ENCODE measurements around the gene TMCO6.
"Not testable (repeated sequence)": the region's sequence is repeated elsewhere in the genome, so short reads cannot be mapped to it uniquely, and the experiment has no call there.

TMCO6 gene

DNA sequence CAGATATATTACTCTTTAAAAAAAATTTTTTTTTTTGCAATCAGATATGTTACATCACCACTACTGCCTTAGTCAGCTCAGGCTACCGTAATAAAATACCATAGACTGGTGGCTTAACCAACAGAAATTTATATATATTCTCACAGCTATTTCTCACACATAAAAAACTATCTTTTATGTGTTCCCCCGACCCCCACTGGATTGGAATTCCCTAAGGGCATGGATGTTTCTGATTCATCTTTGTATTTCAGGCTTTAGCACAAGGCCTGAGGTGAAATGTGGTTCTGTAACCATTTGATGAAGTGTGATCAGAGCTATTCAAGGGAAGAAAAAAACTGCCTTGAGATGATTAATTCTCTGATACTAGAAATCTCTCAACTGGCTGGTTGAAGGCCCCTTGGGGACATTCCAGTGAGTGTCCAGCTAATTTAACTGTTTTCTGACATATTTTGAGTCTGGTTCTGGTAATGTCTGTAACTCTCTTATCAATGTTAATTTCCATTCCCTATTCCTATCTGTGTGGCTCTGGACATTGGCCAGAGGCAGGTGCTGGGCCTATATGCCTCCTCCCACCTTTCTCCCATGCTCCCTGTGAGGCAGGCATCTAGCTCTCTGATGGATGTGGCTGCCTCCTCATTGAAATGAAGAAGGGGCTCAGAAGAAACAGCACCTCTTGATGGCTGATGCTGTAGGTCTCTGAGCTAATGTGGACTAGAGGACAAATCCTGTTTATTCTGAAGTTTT lies 8.8 kb upstream of the TMCO6 start:
- DNase-seq (ENCODE audit: low read depth), result no peak

DNA sequence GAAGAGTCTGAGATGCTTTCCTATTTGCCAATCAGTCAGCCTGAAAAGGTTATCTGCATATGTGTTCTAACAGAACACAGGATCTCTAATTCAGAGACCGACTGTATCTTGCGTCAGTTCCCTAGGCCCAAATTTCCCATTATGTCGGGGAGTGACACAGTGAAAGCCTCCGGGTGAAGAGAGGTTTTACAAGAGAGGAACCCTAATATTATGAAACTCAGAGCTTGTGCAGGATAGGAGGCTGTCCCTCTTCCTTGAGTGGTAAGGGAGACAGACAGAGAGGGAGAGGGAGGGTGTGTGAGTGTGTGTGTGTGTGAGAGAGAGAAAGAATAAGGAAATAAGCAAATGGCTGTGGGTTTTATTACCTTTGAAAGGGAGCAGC lies 8.2 kb upstream of the TMCO6 start:
- no peak for DNase-seq (ENCODE audit: low read depth)

DNA sequence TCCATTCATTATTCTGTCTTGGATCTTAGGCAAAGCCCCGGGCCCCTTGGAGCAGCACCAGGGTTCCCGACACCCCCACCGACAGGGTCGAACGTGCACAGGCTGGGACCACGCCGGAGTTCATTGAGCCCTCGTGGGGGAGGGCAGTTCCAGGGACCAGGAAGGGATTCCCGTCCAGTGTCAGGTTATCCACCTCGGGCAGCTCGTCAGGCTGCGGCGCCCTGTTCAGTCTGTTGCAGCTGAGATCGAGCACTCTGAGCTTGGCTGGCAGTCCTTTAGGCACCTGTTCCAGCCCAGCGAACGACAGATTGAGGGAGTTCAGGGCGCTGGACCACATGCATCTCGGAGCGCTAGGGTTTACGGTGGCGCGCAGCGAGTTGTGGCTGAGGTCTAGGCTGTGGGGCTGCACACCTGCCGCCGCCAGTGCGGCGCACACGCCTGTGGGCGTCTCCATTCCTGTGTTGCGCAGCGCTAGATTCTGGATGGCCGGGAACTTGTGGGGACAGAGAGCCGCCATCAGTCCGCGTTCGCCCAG lies 7.4 kb upstream of the TMCO6 start:
- no peak for DNase-seq (ENCODE audit: low read depth)

DNA sequence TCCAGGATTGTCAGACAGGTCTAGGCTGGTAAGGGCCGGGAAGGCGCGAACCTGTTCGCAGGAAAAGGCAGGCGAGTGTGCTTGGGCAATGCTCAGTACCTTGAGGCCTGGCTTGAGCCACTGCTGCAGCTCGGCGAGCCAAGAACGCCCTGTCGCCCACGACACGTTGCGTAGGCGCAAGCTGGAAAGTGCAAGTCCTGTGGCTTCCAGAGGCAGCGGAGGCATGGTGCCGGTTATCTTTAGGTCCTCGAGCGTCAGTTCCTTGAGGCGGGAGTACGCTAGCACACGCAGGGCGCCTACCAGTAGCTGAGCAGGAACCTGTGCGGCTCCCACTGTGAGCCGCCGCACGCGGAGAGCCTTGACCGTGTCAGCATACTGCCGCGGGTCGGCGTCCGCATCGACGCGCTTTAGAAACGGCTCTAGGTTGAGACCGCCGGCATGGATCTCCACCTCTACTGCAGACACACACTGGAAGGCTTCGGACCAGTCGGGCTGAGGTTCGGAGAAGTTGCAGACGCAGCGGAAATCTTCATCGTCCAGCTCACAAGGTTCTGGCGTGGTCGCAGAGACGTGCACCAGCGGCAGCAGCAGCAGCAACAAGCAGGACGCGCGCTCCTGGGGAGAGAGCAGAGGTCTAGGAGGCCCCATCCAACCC lies 6.8 kb upstream of the TMCO6 start:
- DNase-seq (ENCODE audit: low read depth), result peak; percentile 26

DNA sequence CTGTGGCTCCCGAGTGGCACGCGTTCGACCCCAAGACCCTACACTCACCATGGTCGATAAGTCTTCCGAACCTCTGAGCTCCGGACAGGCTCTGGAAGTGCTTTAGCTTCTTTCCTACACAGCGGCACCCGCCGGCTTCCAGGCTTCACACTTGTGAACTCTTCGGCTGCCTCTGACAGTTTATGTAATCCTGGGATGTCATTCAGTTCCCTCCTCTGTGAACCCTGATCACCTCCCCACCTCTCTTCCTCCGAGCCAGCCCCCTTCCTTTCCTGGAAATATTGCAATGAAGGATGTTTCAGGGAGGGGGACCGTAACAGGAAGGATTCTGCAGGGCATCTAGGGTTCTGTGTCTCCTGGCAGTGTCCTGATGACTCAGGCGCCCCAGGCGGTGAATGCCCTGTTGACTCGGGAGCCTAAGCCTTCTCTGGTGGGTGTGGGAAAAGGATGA lies 6.2 kb upstream of the TMCO6 start, which contains the start of gene CD14:
CD14 (minus strand) TSS at position 155 of the 451 bp plus-strand sequence; CDS start at position 51, 104 bp downstream.
- DNase-seq (ENCODE audit: low read depth), result no peak

DNA sequence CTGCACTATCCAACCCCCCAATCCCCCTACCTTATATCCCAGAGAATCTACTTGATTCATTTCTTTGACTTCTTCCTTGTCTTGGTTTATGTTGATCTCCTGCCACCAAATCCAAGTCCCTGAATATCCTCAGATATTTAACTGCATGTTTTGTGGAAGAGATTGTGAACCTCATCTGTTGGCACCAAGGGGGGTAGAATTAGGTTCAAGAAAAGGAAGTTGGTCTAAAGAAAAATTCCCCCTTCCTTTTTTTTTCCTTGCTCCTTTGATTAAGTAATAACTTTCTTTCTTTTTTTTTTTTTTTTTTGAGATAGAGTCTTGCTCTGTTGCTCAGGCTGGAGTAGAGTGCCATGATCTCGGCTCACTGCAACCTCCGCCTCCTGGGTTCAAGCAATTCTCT lies 5.8 kb upstream of the TMCO6 start:
- no peak for DNase-seq (ENCODE audit: low read depth)

DNA sequence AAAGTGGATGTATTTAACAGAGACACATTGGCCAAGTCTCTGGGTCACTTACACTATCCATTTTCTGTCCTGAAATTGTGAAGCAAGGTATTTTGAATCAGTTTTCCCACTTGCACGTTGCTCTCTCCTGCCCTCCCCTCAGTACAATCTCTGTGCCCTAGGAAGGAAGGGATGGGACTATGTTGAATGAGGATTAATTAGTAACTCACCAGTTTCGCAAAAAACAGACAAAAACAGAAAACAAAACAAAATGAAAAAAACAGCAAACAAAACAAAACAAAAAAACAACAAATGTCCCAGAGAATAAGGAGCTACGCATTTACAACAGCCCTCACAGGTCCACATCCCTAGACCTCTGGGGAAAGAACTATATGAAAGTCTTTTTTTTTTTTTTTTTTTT lies 5.1 kb upstream of the TMCO6 start:
- DNase-seq (ENCODE audit: low read depth), result no peak

DNA sequence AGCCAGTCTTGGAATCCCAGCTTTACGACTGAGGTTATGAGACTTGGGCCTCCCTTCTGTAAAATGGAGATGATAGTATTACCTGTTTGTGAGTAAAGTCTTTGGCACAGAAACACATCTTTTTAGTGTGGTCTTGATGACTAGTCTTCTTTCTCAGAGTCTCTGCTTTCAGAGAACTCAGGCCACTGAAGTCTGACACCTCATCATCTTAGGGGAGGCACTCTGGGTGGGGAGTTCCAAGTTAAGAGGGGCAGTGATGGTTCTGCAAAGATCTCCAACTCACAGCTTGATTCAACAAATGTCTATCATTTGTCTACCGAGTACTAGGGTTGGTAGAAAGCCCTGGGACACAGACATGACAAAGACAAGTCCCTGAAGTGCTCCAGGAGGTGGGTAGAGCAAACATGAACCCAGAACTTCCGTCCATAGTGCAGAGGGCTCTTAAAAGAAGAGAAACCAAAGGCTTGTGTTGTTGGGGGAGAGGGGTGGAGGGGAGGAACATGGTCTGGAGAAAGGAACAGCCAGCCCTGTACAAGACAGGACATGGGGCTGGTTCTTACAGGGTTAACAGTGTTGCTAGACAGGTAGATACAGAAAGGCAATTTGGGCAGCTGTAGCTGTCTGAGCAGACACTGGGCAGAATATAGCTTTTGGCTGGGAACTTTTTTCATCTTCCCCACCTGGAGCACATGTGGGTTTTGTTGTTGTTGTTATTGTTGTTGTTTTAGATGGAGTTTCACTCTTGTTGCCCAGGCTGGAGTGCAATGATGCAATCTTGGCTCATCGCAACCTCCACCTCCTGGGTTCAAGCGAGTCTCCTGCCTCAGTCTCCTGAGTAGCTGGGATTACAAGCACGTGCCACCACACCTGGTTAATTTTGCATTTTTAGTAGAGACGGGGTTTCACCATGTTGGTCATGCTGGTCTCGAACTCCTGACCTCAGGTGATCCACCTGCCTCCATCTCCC lies 3.7 kb upstream of the TMCO6 start:
- no peak for DNase-seq (ENCODE audit: low read depth)

DNA sequence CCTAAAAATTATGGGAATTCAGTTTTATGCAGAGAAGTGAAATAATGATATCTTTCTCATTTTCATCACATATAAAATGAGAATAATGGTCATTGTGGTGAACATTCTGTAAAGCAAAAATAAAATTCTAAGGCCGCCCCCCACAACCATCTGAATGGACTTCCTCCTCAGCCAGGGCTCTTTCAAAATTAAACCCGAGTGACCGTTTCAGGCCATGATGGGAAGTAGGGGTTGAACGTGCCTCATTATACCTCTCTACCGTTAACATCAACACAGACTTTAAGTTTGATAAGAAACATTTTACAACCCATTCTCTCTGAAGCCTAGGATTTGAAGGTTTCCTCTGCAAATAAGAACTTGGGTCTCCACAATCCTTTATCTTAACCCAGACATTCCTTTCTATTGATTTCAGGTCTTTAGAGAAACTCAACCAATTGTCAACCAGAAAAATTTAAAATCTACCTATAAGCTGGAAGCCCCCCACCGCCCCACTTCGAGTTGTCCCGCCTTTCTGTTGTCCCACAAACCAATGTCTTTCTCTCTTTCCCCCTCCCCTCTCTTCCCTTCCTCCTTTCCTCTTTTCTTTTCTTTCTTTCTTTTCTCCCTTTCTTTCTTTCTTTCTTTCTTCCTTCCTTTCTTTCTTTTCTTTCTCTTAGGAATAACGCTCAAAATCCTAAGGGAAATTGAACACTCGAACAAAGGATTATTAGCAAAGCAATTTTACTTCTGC lies 1.7 kb upstream of the TMCO6 start:
- DNase-seq (ENCODE audit: low read depth), result no peak

DNA sequence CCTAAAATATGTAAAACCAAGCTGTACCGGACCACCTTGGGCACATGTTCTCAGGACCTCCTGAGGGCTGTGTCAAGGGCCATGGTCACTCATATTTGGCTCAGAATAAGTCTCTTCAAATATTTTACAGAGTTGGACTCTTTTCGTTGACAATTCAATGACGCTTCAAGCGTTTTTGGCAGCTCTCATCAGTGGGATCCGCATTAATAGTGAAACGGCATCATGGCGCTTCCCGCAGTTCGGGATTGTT lies 428 bp upstream of the TMCO6 start:
- not testable (repeated sequence) for DNase-seq (ENCODE audit: low read depth)

DNA sequence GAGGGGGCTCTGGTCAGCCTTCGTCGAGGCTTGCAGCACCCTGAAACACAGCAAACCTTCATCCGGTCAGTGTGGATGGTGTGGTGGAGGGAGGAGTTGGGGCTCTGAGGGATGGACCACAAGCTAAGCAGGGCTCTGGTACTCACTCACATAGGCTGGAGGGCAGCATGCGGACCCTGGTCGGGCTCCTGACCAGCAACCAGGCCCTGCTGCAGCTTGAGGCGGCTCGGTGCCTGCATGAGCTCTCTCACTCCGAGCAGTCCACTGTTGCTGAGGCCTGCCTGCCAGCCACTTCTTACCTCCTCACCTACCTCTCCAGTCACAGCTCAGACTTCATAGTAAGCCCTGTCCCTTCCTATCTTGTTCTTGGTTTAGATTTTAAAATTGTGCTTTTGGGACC lies 2.5 kb downstream of the TMCO6 start:
- no peak for DNase-seq (ENCODE audit: low read depth)

DNA sequence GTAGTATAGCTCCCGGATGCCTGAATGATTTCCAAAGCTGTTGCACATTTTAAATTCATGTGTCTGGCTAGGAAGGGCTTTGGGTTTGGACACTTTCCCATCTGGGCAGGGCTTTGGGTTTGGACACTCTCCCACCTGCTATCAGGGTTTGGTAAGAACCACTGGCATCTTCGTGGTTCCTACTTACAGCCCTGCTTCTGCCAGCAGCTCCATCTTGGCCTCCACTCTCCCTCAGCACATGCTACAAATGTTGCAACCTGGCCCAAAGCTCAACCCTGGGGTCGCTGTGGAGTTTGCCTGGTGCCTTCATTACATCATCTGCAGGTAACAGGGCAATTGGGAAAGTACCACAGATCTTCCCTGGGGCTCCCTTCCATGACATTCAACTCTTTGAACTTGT lies 3.5 kb downstream of the TMCO6 start:
- DNase-seq (ENCODE audit: low read depth), result no peak

DNA sequence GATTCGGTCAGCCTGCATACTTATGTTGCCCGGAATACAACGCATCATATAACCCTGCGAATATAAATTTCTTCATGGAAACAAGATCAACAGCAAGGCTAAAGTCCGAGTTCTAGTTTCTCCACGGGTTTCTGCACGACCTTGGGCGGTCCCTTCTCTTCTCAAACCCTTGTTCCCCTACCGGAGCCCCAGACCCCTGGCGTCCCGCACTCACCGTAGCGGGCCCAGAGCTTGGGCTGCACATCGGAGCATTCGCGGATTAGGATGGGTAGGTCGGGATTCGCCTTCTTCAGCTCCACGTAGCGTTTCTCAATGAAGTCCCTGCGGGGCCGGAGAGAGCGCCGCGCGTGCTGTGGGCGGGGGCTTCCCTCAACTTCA lies 7.8 kb downstream of the TMCO6 start:
- no peak for DNase-seq (ENCODE audit: low read depth)

DNA sequence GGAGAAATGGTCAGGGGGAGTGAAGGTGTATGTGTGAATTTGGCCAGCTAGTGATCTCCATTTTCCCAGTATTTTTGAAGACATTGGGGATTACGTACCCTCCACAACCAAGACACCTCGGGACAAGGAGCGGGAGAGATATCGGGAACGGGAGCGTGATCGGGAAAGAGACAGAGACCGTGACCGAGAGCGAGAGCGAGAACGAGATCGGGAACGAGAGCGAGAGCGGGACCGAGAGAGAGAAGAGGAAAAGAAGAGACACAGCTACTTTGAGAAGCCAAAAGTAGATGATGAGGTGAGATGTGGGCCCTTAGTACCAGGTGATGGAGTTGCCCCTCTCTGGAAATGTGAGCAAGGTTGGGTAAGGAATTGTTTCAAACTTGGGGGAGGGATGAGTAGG lies 19.6 kb downstream of the TMCO6 start:
- no peak for DNase-seq (ENCODE audit: low read depth)

DNA sequence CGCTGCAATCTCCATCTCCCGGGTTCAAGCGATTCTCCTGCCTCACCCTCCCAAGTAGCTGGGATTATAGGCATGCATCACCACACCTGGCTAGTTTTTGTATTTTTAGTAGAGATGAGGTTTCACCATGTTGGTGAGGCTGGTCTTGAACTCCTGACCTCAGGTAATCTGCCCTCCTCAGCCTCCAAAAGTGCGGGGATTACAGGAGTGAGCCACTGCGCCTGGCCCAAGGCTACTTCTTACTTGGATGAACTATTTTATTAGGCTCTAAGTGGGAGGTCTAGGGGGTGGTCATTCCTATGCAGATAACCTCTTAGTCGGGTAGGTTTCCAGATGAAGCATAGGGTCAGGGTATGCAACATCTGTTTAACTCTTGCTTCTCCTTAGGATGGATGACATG lies 21.1 kb downstream of the TMCO6 start:
- DNase-seq (ENCODE audit: low read depth), result not testable (repeated sequence)

DNA sequence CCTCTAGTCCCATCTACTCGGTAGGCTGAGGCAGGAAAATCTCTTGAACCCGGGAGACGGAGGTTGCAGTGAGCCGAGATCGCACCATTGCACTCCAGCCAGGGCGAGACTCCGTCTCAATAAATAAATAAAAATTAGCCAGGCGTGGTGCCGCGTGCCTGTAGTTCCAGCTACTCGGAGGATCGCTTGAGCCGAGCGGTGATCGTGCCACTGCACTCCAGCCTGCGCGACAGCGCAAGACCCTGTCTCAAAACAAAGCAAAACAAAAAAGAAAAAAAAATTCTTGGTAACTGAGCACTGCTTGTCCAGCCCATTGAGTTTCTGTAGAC lies 24.7 kb downstream of the TMCO6 start:
- DNase-seq (ENCODE audit: low read depth), result no peak

DNA sequence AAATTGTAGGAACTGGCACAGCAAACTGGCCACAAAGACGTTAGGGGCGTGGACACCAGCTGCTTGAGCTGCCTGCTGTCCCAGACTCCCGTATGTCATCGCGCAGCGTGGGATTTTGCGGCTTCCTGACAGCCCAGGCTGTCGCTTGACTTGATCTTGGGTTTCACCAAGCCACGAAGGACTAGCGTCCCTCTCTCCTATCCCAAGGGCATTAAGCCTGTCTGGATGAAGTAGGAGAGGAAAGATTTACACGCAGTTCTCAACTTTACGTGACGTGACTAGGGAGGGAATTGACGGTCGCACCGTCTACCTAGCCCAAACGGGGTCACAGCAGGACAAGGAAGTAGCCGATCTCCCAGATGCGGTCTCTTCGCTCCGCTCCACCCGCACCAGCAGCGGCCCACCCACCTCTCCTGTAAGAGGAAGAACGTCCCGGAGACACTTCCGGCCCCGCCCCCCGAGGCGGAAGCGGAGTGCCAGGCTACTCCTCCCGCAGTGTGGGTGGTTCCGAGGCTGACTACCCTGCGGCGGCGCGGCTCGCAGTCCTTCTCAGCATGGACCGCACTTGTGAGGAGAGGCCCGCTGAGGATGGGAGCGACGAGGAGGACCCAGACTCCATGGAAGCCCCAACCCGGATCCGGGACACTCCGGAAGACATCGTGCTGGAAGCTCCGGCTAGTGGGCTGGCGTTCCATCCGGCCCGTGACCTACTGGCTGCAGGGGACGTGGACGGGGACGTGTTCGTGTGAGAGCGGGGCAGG lies 25.3 kb downstream of the TMCO6 start, which contains the start of gene WDR55:
WDR55 (plus strand) TSS at position 546 of the 761 bp plus-strand sequence; CDS start at position 555, 9 bp downstream.
- DNase-seq (ENCODE audit: low read depth), result peak; percentile 96

DNA sequence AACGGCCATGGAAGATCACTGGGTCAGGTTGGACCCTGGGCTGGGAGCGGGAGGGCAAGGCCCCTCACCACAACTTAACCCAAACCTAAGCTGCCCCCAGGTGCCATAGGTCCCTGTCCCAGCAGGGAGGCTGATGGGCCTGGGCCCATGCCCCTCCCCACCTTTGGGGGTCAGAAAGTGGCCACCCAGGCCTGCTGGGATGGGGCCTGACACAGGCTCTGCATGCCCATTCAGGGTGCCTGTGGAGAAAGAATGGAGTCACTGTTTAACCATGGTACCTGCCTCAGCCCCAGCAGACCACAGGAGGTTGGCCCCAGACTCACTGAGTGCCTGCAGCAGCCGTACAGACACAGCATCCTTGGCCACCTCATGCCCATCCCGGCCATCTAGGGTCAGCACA lies 31.8 kb downstream of the TMCO6 start:
- DNase-seq (ENCODE audit: low read depth), result not testable (repeated sequence)

DNA sequence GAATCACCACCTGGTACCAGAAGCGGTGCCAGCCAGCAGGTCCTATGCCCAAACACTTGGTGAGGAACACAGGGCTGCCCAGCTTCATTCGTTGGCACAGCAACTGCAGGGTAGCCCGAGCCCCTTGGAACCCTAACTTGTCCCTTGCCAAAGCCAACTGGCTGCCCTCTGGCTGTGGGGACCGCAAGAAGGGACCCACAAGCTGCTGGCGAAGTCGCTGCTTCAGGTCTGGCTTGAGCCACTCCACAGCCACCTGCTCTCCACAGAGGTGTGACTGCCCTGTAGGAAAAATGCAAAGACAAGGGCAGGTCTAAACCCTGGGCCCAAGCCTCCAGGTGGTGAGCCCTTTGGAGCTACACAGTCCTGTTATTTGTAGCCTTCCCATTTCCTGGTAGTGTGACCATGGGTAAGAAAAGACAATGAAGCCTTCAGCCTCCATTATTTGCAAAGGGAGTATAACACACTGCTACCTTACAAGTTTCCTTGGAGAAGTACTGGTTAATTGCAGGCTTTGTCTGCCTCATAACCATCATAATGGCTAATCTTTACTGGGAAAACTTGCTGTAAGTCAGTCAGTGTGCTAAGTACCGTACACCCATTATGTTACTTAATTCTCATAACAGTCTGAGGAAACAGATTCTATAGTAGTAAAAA lies 32.3 kb downstream of the TMCO6 start:
- DNase-seq (ENCODE audit: low read depth), result no peak

DNA sequence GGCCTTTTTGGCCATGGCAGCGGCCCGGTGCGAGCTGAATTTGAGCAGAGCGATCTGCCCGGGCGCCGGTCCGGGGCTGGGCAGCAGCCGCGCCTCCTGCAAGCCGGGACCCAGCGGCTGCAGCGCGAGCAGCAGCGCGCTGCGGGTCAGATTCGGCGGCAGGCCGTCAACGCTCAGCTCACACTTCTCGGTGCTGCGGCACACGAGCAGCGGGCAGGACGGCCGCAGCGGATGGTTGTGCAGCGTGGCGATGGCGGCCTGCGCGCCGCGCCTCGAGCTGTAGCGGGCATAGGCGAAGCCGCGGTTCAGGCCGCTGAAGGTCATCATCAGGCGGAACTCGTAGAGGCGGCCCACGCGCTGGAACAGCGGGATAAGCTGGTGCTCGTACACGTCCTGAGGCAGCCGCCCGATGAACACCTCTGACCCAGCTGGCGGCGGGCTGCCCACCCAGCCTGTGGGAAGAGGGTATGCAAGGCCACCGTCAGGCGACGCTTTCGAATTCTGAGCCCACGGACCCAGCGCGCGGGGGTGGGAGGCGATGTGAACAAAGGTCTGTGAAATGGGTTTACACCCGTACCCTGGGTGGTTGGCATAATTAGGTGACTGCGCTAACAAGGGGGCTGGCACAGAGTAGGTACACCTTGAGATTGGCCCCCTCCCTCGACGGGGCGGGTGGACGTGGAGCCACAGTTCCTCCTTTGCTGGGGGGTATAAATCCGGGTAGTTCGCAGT lies 33.4 kb downstream of the TMCO6 start:
- no peak for DNase-seq (ENCODE audit: low read depth)

Data from stimulated activated CD8-positive, alpha-beta memory T cell treated with anti-CD3 and anti-CD28 coated beads, Interleukin-4, amount 100 ng/mL, for 24 hours (primary cell).